Natural killer cell (primary cell): ENCODE data around the gene TBPL2. TPM values are rescaled to one million over a fixed set of nuclear protein-coding genes. Genes with fewer than 3 reads are reported as not detected.
A peak's percentile ranks its signal among the peaks of the same experiment; 100 is the strongest.

Source experiments
- ATAC-seq, 3 donors: fragments of 150-1000 bp in 2 of 3; fragments of 200-7000 bp in 1 of 3; cut with Tn5 transposase; 1 replicate in 1 of 3; 2 replicates in 2 of 3; pipeline ENCODE4 v1.10.0; 2021; ENCODE audit warnings: mild to moderate bottlenecking in 2 of 3, moderate library complexity in 2 of 3
- DNase-seq, 2 donors: peaks; one replicate each; pipeline versions ENCODE4 v3.0.0 to v3.0.0-alpha.2; 2013 to 2021; ENCODE audit warnings: mixed read lengths in 1 of 2
- H3K27ac ChIP-seq: one replicate; pipeline ENCODE4 v1.5.1; 2013; ENCODE audit warnings: mild to moderate bottlenecking, low read length
- H3K27me3 ChIP-seq: one replicate; pipeline ENCODE4 v1.6.1; 2013; ENCODE audit warnings: low read length; ENCODE audit not compliant: control insufficient read depth, insufficient read depth
- H3K36me3 ChIP-seq: one replicate; pipeline ENCODE4 v1.6.1; 2013; ENCODE audit warnings: low read length; ENCODE audit not compliant: control insufficient read depth, insufficient read depth
- H3K4me1 ChIP-seq: one replicate; pipeline ENCODE4 v1.6.1; 2013; ENCODE audit warnings: low read length; ENCODE audit not compliant: control insufficient read depth, insufficient read depth
- H3K4me3 ChIP-seq: one replicate; pipeline ENCODE4 v1.5.1; 2013; ENCODE audit warnings: low read length
- H3K9me3 ChIP-seq: one replicate; pipeline ENCODE4 v1.6.1; 2013; ENCODE audit warnings: low read length; ENCODE audit not compliant: control insufficient read depth, insufficient read depth
- H3K27ac Mint-ChIP-seq, 2 donors: one replicate each; pipeline ENCODE4 v1.8.0; 2022; ENCODE audit warnings: mild to moderate bottlenecking in 2 of 2, mixed read lengths in 2 of 2, moderate library complexity in 1 of 2
- H3K27me3 Mint-ChIP-seq, 2 donors: one replicate each; pipeline ENCODE4 v1.8.0; 2022; ENCODE audit warnings: low read depth in 2 of 2, mixed read lengths in 2 of 2
- H3K36me3 Mint-ChIP-seq: one replicate; pipeline ENCODE4 v1.8.0; 2022; ENCODE audit warnings: mixed read lengths
- H3K4me1 Mint-ChIP-seq, 2 donors: one replicate each; pipeline ENCODE4 v1.8.0; 2022; ENCODE audit warnings: mixed read lengths in 2 of 2
- H3K4me3 Mint-ChIP-seq: one replicate; pipeline ENCODE4 v1.8.0; 2022; ENCODE audit warnings: mild to moderate bottlenecking, moderate library complexity, mixed read lengths
- H3K9me3 Mint-ChIP-seq, 2 donors: one replicate each; pipeline ENCODE4 v1.8.0; 2022; ENCODE audit warnings: mixed read lengths in 2 of 2
- CTCF ChIP-seq: fragments of 200-600 bp; IDR thresholded peaks from one replicate; pipeline ENCODE4 v1.8.0; 2022; ENCODE audit warnings: antibody characterized with exemption
- WGBS: methylation state at CpG from one replicate; pipeline ENCODE4 v1.1.7; 2013; ENCODE audit warnings: missing lambda C conversion rate; ENCODE audit not compliant: insufficient coverage; 5-methylcytosine and 5-hydroxymethylcytosine counted together
- intact Hi-C: fragments of 100-400 bp; cut with micrococcal nuclease; formaldehyde crosslinking; loops from one replicate; pipeline ENCODE4 v1.14.2; 2022
- total RNA-seq, 4 donors: library from RNA; stranded (reverse); fragments of 120-200 nt in 1 of 4; gene quantifications; one replicate each; pipeline versions ENCODE4 v1.2.3 to v1.2.4, GENCODE V29; 2013 to 2022

Gene TBPL2
- total RNA-seq, 3 donors from 2014 or later (not counting 1 experiment from before 2014, with no cell fraction given): not detected

- intact Hi-C loops: no loop called here
- Histone ChIP-seq H3K36me3 (no peaks in the 10 kb centered on the region), H3K4me3 (no peak overlapping the region), H3K9me3 (no peaks in the 10 kb centered on the region), H3K4me1 (no peaks in the 10 kb centered on the region), H3K27ac (no peak overlapping the region), H3K27me3 (no peaks in the 10 kb centered on the region)
- Mint-ChIP-seq H3K4me1 (no peaks in the 10 kb centered on the region), H3K9me3 (no peaks in the 10 kb centered on the region), H3K27ac (no peak overlapping the region), H3K36me3 (no peaks in the 10 kb centered on the region), H3K27me3 (peaks cover 0 to 3% of the 10 kb centered on the region in 2 donors), H3K4me3 (no peak overlapping the region)
- 100% methylated on average over 1 of the region's 1 CpG for WGBS
- DNase-seq (no peak), ATAC-seq (no peak)
- TF ChIP-seq CTCF: no peak
These were observed 20.8 kb downstream of the TBPL2 start for GRCh38 chr14:55419663-55420062.

GRCh38 chr14:55418411-55418810 lies 22.0 kb downstream of the TBPL2 start:
- Mint-ChIP-seq H3K4me1 (no peaks in the 10 kb centered on the region), H3K4me3 (no peak overlapping the region), H3K27ac (no peak overlapping the region), H3K9me3 (no peaks in the 10 kb centered on the region), H3K27me3 (peaks cover 0 to 3% of the 10 kb centered on the region in 2 donors), H3K36me3 (no peaks in the 10 kb centered on the region)
- no peak for ATAC-seq
- H3K4me1 ChIP-seq: no peaks in the 10 kb centered on the region
- no peaks in the 10 kb centered on the region for H3K9me3 ChIP-seq
- H3K27ac ChIP-seq: no peak overlapping the region
- DNase-seq: no peak
- H3K4me3 ChIP-seq: no peak overlapping the region
- H3K27me3 ChIP-seq: no peaks in the 10 kb centered on the region
- H3K36me3 ChIP-seq: no peaks in the 10 kb centered on the region
- no peak for TF ChIP-seq CTCF
- WGBS: 92% methylated on average over 4 of the region's 6 CpGs
- intact Hi-C loops: no loop called here

- Histone ChIP-seq H3K27me3 (no peaks in the 10 kb centered on the region), H3K9me3 (no peaks in the 10 kb centered on the region), H3K4me3 (no peak overlapping the region), H3K27ac (no peak overlapping the region), H3K4me1 (no peaks in the 10 kb centered on the region), H3K36me3 (no peaks in the 10 kb centered on the region)
- intact Hi-C loops: no loop called here
- no peak overlapping the region for H3K27ac Mint-ChIP-seq
- no peak for ATAC-seq
- no peaks in the 10 kb centered on the region for H3K36me3 Mint-ChIP-seq
- DNase-seq: no peak
- peaks cover 0 to 3% of the 10 kb centered on the region in 2 donors for H3K27me3 Mint-ChIP-seq
- no peak for TF ChIP-seq CTCF
- no peak overlapping the region for H3K4me3 Mint-ChIP-seq
- no peaks in the 10 kb centered on the region for H3K9me3 Mint-ChIP-seq
- no peaks in the 10 kb centered on the region for H3K4me1 Mint-ChIP-seq
These were observed 22.5 kb downstream of the TBPL2 start for GRCh38 chr14:55417955-55418354.

GRCh38 chr14:55416866-55417265 lies 23.6 kb downstream of the TBPL2 start:
- Mint-ChIP-seq H3K36me3 (no peaks in the 10 kb centered on the region), H3K9me3 (no peaks in the 10 kb centered on the region), H3K27me3 (peaks cover 0 to 3% of the 10 kb centered on the region in 2 donors), H3K4me3 (no peak overlapping the region), H3K4me1 (peaks cover 5% of the 10 kb centered on the region in 2 donors), H3K27ac (no peak overlapping the region)
- WGBS: 60% methylated on average over 2 of the region's 5 CpGs
- H3K27me3 ChIP-seq: no peaks in the 10 kb centered on the region
- TF ChIP-seq CTCF: no peak
- H3K27ac ChIP-seq: no peak overlapping the region
- no peak overlapping the region for H3K4me3 ChIP-seq
- peaks cover 2% of the 10 kb centered on the region for H3K4me1 ChIP-seq
- ATAC-seq (peak in 1 of 3 donors; percentile 26), DNase-seq (peak in 1 of 2 donors; percentile 35)
- H3K36me3 ChIP-seq: no peaks in the 10 kb centered on the region
- H3K9me3 ChIP-seq: no peaks in the 10 kb centered on the region
- intact Hi-C loops: no loop called here
